ENCODE measurements around the gene JOSD1.

GRCh38 chr22:38719196-38719595 is 18.5 kb upstream of the JOSD1 start:
- TF ChIP-seq, protein P1, sequence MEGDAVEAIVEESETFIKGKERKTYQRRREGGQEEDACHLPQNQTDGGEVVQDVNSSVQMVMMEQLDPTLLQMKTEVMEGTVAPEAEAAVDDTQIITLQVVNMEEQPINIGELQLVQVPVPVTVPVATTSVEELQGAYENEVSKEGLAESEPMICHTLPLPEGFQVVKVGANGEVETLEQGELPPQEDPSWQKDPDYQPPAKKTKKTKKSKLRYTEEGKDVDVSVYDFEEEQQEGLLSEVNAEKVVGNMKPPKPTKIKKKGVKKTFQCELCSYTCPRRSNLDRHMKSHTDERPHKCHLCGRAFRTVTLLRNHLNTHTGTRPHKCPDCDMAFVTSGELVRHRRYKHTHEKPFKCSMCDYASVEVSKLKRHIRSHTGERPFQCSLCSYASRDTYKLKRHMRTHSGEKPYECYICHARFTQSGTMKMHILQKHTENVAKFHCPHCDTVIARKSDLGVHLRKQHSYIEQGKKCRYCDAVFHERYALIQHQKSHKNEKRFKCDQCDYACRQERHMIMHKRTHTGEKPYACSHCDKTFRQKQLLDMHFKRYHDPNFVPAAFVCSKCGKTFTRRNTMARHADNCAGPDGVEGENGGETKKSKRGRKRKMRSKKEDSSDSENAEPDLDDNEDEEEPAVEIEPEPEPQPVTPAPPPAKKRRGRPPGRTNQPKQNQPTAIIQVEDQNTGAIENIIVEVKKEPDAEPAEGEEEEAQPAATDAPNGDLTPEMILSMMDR (IDR thresholded peaks at IDR 0.05; ENCODE audit: borderline replicate concordance, extremely low read depth, low read length, poor library complexity, severe bottlenecking): no peak
- no peak for TF ChIP-seq EZH2 (IDR thresholded peaks at IDR 0.05; ENCODE audit: borderline replicate concordance, low read depth, low read length, severe bottlenecking)

Data from DND-41 (cell line).